Measurements from ENCODE around the gene CTU2.

The CTU2 gene

DNA sequence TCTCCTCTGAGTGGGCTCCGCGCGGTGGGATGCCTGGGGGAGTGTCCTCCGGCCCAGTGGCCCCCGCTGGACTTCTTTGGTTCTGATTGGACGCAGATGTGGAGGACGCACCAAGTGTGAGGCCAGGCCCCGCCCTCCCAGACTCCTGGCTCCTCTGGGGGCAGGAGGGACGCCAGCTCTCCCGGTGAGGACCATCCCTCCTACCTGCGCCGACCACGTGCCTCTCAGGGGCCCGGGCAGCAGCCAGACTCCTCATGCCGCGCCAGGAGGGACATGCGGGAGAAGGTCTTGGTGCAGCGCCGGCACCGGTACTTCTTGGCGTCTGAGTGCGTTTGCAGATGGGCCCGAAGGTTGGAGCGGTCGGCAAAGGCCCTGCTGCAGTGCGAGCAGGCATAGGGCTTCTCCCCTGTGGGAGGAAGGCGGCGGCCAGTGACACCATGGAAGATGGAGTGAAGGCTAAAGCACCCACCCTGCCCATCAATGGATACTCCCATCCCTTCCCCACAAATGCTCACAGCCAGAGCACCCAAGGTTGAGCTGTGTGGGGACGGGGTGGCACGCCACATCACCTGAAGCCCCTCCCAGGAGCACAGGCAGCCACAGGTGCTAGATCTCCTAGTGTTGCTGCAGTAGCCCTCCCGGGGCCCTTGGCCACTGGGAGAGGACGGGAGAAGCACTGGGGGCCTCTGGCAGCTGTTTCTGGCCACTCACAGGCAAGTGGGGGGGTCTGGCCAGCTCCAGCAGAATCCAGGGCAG, 27.9 kb upstream of the CTU2 start:
- TF ChIP-seq, protein P1, sequence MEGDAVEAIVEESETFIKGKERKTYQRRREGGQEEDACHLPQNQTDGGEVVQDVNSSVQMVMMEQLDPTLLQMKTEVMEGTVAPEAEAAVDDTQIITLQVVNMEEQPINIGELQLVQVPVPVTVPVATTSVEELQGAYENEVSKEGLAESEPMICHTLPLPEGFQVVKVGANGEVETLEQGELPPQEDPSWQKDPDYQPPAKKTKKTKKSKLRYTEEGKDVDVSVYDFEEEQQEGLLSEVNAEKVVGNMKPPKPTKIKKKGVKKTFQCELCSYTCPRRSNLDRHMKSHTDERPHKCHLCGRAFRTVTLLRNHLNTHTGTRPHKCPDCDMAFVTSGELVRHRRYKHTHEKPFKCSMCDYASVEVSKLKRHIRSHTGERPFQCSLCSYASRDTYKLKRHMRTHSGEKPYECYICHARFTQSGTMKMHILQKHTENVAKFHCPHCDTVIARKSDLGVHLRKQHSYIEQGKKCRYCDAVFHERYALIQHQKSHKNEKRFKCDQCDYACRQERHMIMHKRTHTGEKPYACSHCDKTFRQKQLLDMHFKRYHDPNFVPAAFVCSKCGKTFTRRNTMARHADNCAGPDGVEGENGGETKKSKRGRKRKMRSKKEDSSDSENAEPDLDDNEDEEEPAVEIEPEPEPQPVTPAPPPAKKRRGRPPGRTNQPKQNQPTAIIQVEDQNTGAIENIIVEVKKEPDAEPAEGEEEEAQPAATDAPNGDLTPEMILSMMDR (IDR thresholded peaks at IDR 0.05; ENCODE audit: low read depth, low read length) = no peak
- no peaks in the 10 kb centered on the region for H3K36me3 ChIP-seq
- H3K4me1 ChIP-seq = no peaks in the 10 kb centered on the region; the same call in 1 of the 2 replicates
- peaks cover 42% of the 10 kb centered on the region for H3K27me3 ChIP-seq
- peak overlapping the region; percentile 26 for H3K4me3 ChIP-seq (ENCODE audit: low read depth, low read length)
- DNase-seq = peak; percentile 40
- no peaks in the 10 kb centered on the region; the same call in 1 of the 2 replicates for H3K9me3 ChIP-seq

DNA sequence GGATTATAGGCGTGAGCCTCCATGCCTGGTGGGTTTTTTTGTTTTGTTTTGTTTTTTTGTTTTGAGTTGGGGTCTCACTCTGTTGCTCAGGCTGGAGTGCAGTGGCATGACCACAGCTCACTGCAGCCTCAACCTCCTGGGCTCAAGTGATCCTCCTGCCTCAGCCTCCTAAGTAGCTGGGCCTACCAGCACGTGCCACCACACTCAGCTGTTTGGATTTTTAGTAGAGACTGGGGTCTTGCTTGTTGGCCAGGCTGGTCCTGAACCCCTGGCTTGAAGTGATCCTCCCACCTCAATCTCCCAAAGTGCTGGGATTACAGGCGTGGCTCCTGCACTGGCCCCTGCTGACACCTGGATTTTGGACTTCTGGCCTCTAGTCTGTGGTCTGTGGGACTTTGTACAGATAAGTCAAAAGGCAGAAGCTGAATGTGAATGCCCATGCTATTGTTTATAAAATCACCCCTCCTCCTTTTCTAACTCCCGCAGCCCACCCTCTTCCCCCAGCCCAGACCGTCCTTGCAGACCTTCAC, 25.7 kb upstream of the CTU2 start:
- TF ChIP-seq, protein P1 (IDR thresholded peaks at IDR 0.05; ENCODE audit: low read depth, low read length) = no peak
- H3K4me3 ChIP-seq (ENCODE audit: low read depth, low read length) = no peak overlapping the region
- H3K27me3 ChIP-seq = peaks cover 64% of the 10 kb centered on the region
- no peaks in the 10 kb centered on the region; the same call in 1 of the 2 replicates for H3K4me1 ChIP-seq
- H3K36me3 ChIP-seq = no peaks in the 10 kb centered on the region
- no peak for DNase-seq
- no peaks in the 10 kb centered on the region; the same call in 1 of the 2 replicates for H3K9me3 ChIP-seq

- TF ChIP-seq, protein P1 (IDR thresholded peaks at IDR 0.05; ENCODE audit: low read depth, low read length) = peak; percentile 46
- Histone ChIP-seq H3K27me3 (peaks cover 69% of the 10 kb centered on the region), H3K9me3 (no peaks in the 10 kb centered on the region; the same call in 1 of the 2 replicates), H3K4me3 (ENCODE audit: low read depth, low read length) (no peak overlapping the region), H3K4me1 (no peaks in the 10 kb centered on the region; the same call in 1 of the 2 replicates), H3K36me3 (no peaks in the 10 kb centered on the region)
- no peak for DNase-seq
Measured at GRCh38 chr16:88681084-88681680, 25.1 kb upstream of the CTU2 start.

DNA sequence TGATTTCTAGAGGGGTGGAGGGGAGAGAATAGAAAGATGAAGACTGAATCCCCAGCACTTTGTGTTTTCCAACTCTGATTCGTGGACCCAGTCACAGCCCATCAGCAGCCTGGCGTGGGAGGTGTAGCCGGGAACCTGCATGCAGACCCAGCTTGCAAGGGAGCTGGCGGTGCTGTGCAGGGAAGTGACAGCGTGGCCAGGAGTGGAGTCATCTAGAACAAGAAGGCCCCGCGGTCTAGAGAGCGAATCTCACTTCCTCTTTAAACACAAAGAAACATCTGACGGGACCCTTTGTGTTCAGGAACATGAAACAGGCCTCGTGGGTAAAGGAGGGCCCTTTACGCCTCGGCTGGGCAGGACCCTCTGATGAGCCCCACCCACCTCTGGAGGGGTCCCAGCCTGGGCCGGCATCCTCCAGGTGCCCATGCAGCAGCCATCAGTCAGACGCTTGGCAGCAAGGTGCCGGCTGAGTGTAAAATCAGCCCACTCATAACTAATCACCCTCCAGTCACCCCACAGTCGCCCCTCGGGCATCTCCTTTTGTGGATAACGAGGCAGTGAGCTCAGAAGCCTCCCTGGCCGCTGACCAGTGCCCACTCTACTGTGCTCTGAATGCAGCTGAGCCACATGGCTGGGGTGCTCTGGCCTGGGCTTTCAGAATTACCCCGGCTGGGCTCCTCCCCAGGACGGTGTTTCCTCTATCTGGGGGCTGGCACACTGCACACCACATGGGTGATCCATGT, 24.4 kb upstream of the CTU2 start:
- H3K36me3 ChIP-seq = no peaks in the 10 kb centered on the region
- no peaks in the 10 kb centered on the region; the same call in 1 of the 2 replicates for H3K9me3 ChIP-seq
- H3K4me3 ChIP-seq (ENCODE audit: low read depth, low read length) = no peak overlapping the region
- H3K27me3 ChIP-seq = peaks cover 73% of the 10 kb centered on the region
- no peak for DNase-seq
- TF ChIP-seq, protein P1 (IDR thresholded peaks at IDR 0.05; ENCODE audit: low read depth, low read length) = no peak
- no peaks in the 10 kb centered on the region; the same call in 1 of the 2 replicates for H3K4me1 ChIP-seq

GRCh38 chr16:88684569-88685155, 21.6 kb upstream of the CTU2 start:
- DNase-seq = no peak
- Histone ChIP-seq H3K4me3 (ENCODE audit: low read depth, low read length) (no peak overlapping the region), H3K36me3 (no peaks in the 10 kb centered on the region), H3K4me1 (no peaks in the 10 kb centered on the region), H3K9me3 (no peaks in the 10 kb centered on the region), H3K27me3 (peaks cover 56% of the 10 kb centered on the region)
- TF ChIP-seq, protein P1 (IDR thresholded peaks at IDR 0.05; ENCODE audit: low read depth, low read length) = no peak

All from BE2C (cell line).